ENCODE measurements around the gene ZDHHC13. TPM values are rescaled to one million over a fixed set of nuclear protein-coding genes. Genes with fewer than 3 reads are reported as not detected.

The ZDHHC13 gene
- total and polyA plus RNA-seq, 2 of the 8 experiments (the other 6 are each of a cell fraction or from before 2014, with no cell fraction given): 22.4 to 24.1 TPM

DNA sequence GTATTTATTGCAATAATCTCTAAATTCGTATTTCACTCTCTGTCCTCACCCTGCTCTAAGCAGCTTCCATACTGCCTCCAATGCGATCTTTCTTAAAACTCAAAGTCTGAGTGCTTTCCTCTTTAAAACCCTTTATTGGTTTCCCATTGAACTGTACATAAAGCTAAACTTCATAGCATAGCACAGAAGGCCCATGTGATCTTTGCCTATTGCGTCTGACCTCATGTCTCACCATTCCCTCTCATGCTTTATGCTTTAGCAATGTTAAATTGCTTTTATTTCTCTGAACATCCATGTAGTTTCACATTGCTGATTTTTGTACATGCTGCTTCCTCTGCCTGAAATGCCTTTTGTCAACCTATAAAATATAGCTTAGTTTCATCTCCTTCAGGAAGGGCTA lies 28.4 kb downstream of the ZDHHC13 start (continued):
- TF ChIP-seq SP2 (IDR thresholded peaks at IDR 0.05; ENCODE audit: low read length): no peak

- no peak overlapping the region for H3K14ac ChIP-seq (ENCODE audit: insufficient read length)
- no peak overlapping the region for H3K56ac ChIP-seq (replicated peaks; ENCODE audit: insufficient read length, low read depth, low read length)
- no peak overlapping the region for H3K23ac ChIP-seq (ENCODE audit: insufficient read length)
- H3K9me3 ChIP-seq (ENCODE audit: insufficient read depth in 2 of 2, low read depth in 1 of 2, low read length in 1 of 2): no peaks in the 10 kb centered on the region
- H3K4me1 ChIP-seq (replicated peaks in 1 of 4; ENCODE audit: control insufficient read depth in 3 of 4, insufficient read depth in 4 of 4, low read length in 3 of 4): no peaks in the 10 kb centered on the region
- H2AK5ac ChIP-seq (ENCODE audit: low read depth, low read length): no peak overlapping the region
- H3K79me2 ChIP-seq (ENCODE audit: control insufficient read depth in 1 of 2, insufficient read depth in 2 of 2, low read length in 2 of 2): no peaks in the 10 kb centered on the region
- H3K18ac ChIP-seq (ENCODE audit: extremely low read depth, low read length): no peak overlapping the region
- H3K36me3 ChIP-seq (ENCODE audit: control insufficient read depth in 2 of 4, insufficient read depth in 4 of 4, low read length in 3 of 4): peaks cover 0 to 41% (median 6%) of the 10 kb centered on the region in 4 experiments; a peak in 5 of 8 replicates
- no peak overlapping the region for H4K8ac ChIP-seq (ENCODE audit: extremely low read depth, insufficient read depth, low read length)
- H4K91ac ChIP-seq (replicated peaks; ENCODE audit: insufficient read length, low read length): no peak overlapping the region
- H3K4me3 ChIP-seq (ENCODE audit: extremely low read depth in 1 of 4, insufficient read depth in 2 of 4, low read depth in 3 of 4, low read length in 4 of 4): no peak overlapping the region
- WGBS, 2 experiments (ENCODE audit: extremely low coverage in 1 of 2, insufficient coverage in 1 of 2, insufficient read length in 1 of 2, insufficient replicate concordance in 2 of 2, low coverage in 1 of 2, low lambda C conversion rate in 2 of 2, missing lambda C conversion rate in 1 of 2): 58% methylated on average over 3 of the region's 3 CpGs; no CpG with 5 or more reads in 1 of the 2 experiments
- DNase-seq (ENCODE audit: low read depth in 1 of 2, low spot score in 2 of 2) (no peak), FAIRE-seq (no peak)
- no peak overlapping the region for H3K4me2 ChIP-seq (ENCODE audit: insufficient read depth in 1 of 2, low read depth in 2 of 2, low read length in 2 of 2)
- no peaks in the 10 kb centered on the region for H3K27me3 ChIP-seq (replicated peaks in 1 of 4; ENCODE audit: control insufficient read depth in 3 of 4, extremely low read depth in 1 of 4, insufficient read depth in 3 of 4, low read length in 3 of 4)
- H3K4ac ChIP-seq (replicated peaks; ENCODE audit: insufficient read length, low read depth, low read length): no peak overlapping the region
- CTCF ChIA-PET (ENCODE audit: partially characterized antibody): no interaction called here
- H3K79me1 ChIP-seq (ENCODE audit: low read depth, low read length): no peaks in the 10 kb centered on the region
- H2AFZ ChIP-seq (ENCODE audit: low read length): no peak overlapping the region
- no peak overlapping the region for H2BK120ac ChIP-seq (replicated peaks; ENCODE audit: low read depth, low read length)
- H2BK20ac ChIP-seq (ENCODE audit: low read length): no peak overlapping the region
- H2BK15ac ChIP-seq (ENCODE audit: low read length): no peak overlapping the region
- POLR2A ChIA-PET (ENCODE audit: partially characterized antibody): no interaction called here
- no peak overlapping the region for H3K9ac ChIP-seq (replicated peaks in 1 of 4; ENCODE audit: extremely low read depth in 1 of 4, low read depth in 3 of 4, low read length in 3 of 4)
- H3K23me2 ChIP-seq (ENCODE audit: low read depth, low read length): no peaks in the 10 kb centered on the region
- no peak overlapping the region for H3K27ac ChIP-seq (ENCODE audit: low read depth, low read length)
- H4K20me1 ChIP-seq (replicated peaks in 1 of 2; ENCODE audit: control insufficient read depth in 1 of 2, insufficient read depth in 2 of 2, low read length in 2 of 2): no peaks in the 10 kb centered on the region
- no peak overlapping the region for H2BK5ac ChIP-seq (ENCODE audit: low read depth, low read length)
- H4K5ac ChIP-seq (ENCODE audit: insufficient read length, low read depth, low read length): no peak overlapping the region
- H2BK12ac ChIP-seq (ENCODE audit: low read depth, low read length): no peak overlapping the region
- TF ChIP-seq CREB1 (IDR thresholded peaks at IDR 0.05) (no peak), CHD2 (IDR thresholded peaks at IDR 0.05; ENCODE audit: low read length) (no peak), ASH2L (IDR thresholded peaks at IDR 0.05; ENCODE audit: low read length) (no peak), NANOG (IDR thresholded peaks at IDR 0.05; ENCODE audit: insufficient read depth, low read depth, low read length, poor library complexity, severe bottlenecking) (no peak), EP300 (IDR thresholded peaks at IDR 0.05; ENCODE audit: borderline replicate concordance in 1 of 2, low read depth in 2 of 2, low read length in 2 of 2) (no peak), RAD21 (IDR thresholded peaks at IDR 0.05 in 1 of 2, conservative IDR thresholded peaks at IDR 0.05 in 1 of 2; ENCODE audit: low read depth in 2 of 2, low read length in 2 of 2) (no peak), POLR2AphosphoS5 (IDR thresholded peaks at IDR 0.05; ENCODE audit: low read depth, low read length) (no peak), GTF2F1 (IDR thresholded peaks at IDR 0.05; ENCODE audit: borderline replicate concordance, low read depth, low read length) (no peak), POU5F1 (IDR thresholded peaks at IDR 0.05; ENCODE audit: low read depth, low read length) (no peak), CBX5 (IDR thresholded peaks at IDR 0.05; ENCODE audit: low read depth, low read length) (no peak), SP2 (IDR thresholded peaks at IDR 0.05; ENCODE audit: low read length) (no peak), ZNF274 (IDR thresholded peaks at IDR 0.05; ENCODE audit: borderline replicate concordance, extremely low read depth, low read length) (no peak), TCF12 (IDR thresholded peaks at IDR 0.05; ENCODE audit: low read depth, low read length) (no peak)
These were observed 39.9 kb downstream of the ZDHHC13 start for GRCh38 chr11:19156892-19157291.
